Heart left ventricle (tissue), 16 donors: ENCODE results near the gene WBP1L. TPM values are rescaled to one million over a fixed set of nuclear protein-coding genes. Genes with fewer than 3 reads are reported as not detected.
"Not testable (repeated sequence)": the region's sequence is repeated elsewhere in the genome, so short reads cannot be mapped to it uniquely, and the experiment has no call there.

ENCODE experiments used
- ATAC-seq, 4 donors: fragments of 200-7000 bp; cut with Tn5 transposase; one replicate each; pipeline ENCODE4 v1.9.1; 2020 to 2022; ENCODE audit warnings: moderate library complexity in 4 of 4, mild to moderate bottlenecking in 3 of 4, moderate number of reproducible peaks in 1 of 4
- DNase-seq, 5 donors: peaks; one replicate each; pipeline ENCODE4 v3.0.0-alpha.2; 2020
- H3K27ac ChIP-seq, 12 donors: fragments of 200-600 bp; sonication (generic) in 4 of 12; one replicate each; pipeline versions ENCODE4 v1.5.0 to v1.8.0; 2016 to 2022; ENCODE audit warnings: mild to moderate bottlenecking in 2 of 12
- H3K27me3 ChIP-seq, 9 donors: fragments of 200-600 bp; sonication (generic) in 2 of 9; one replicate each; pipeline versions ENCODE4 v1.5.1 to v1.8.0; 2016 to 2022; ENCODE audit warnings: mild to moderate bottlenecking in 3 of 9
- H3K36me3 ChIP-seq, 9 donors: fragments of 200-600 bp; sonication (generic) in 2 of 9; one replicate each; pipeline versions ENCODE4 v1.5.0 to v1.8.0; 2018 to 2022; ENCODE audit warnings: mild to moderate bottlenecking in 2 of 9
- H3K4me1 ChIP-seq, 12 donors: fragments of 200-600 bp; sonication (generic) in 4 of 12; one replicate each; pipeline versions ENCODE4 v1.5.0 to v1.8.0; 2016 to 2022; ENCODE audit warnings: mild to moderate bottlenecking in 3 of 12
- H3K4me3 ChIP-seq, 12 donors: fragments of 200-600 bp; sonication (generic) in 4 of 12; one replicate each; pipeline versions ENCODE4 v1.5.0 to v1.8.0; 2017 to 2022; ENCODE audit warnings: mild to moderate bottlenecking in 9 of 12, moderate library complexity in 4 of 12
- H3K9me3 ChIP-seq, 12 donors: fragments of 200-600 bp; sonication (generic) in 4 of 12; one replicate each; pipeline versions ENCODE4 v1.5.0 to v1.8.0; 2016 to 2022; ENCODE audit warnings: mild to moderate bottlenecking in 1 of 12
- CTCF ChIP-seq, 12 donors: fragments of 200-600 bp; sonication (generic) in 4 of 12; IDR thresholded peaks; one replicate each; pipeline versions ENCODE4 v1.5.0 to v1.8.0; 2018 to 2022; ENCODE audit warnings: antibody characterized with exemption in 12 of 12, mild to moderate bottlenecking in 5 of 12
- POLR2A ChIP-seq, 2 donors: fragments of 450-650 bp; IDR thresholded peaks; one replicate each; pipeline ENCODE4 v1.6.1; 2017; ENCODE audit warnings: antibody characterized with exemption in 2 of 2, mild to moderate bottlenecking in 2 of 2, moderate library complexity in 2 of 2
- WGBS, 4 donors: extraction: QIAGEN DNeasy Blood & Tissue Kit in 2 of 4; methylation state at CpG; one replicate each; pipeline versions ENCODE4 v1.1.5 to v1.1.7; 2013 to 2018; 5-methylcytosine and 5-hydroxymethylcytosine counted together
- intact Hi-C, 10 donors: fragments of 100-400 bp; cut with DNase I; formaldehyde crosslinking; loops; one replicate each; pipeline versions ENCODE4 v1.11.1 to v1.14.2; 2022
- polyA plus RNA-seq, 2 donors: library from polyadenylated mRNA; stranded (reverse); fragments of 200-250 nt; gene quantifications; one replicate each; pipeline ENCODE4 v1.2.3, GENCODE V29; 2013
- total RNA-seq, 9 donors: library from RNA; depleted of rRNA in 2 of 9; stranded (reverse); fragments of >200 nt in 2 of 9; fragmentation: NEBNext Ultra II Directional in 3 of 9; extraction: Animal tissue kit (Norgen Biotek cat#: 25700) in 3 of 9; gene quantifications; one replicate each; pipeline versions ENCODE4 v1.1.0 to v1.2.4, GENCODE V29; 2016 to 2023
- donor health status: ischemic (EF 13 %, LVEDD 7.1; RV severe dilation, severe dysfunction).
- donor health status: healthy with polysubstance abuse.
- donor health status: DM: no; HTN: yes; CAD: no.
- donor health status: DM: no; HTN: no; CAD: no.
- donor health status: ischemic (EF 25% LVEDD 6.9; RV normal size, moderate dysfunction).
- donor health status: ischemic (EF 25% LVEDD 5.7; RV mildly dilated, moderate dysfunction).
- donor health status: healthy.
- donor health status: DM: yes; HTN: yes; CAD: no.
- donor health status: ischemic (EF 35%, LVEDD 5.7; RV mildly dilated, moderate dysfunction).
- donor health status: nonischemic (EF 11% LVEDD 7.7; RV severe dilation, severe dysfunction).
- donor health status: DM: yes; HTN: yes; CAD: no.
- donor health status: PGD.
- donor health status: ischemic (EF 29% LVEDD 5.4; RV normal size, mild dysfunction).
- donor health status: nonischemic (EF 23%, LVEDD 6.1; RV moderate dilation, normal function).

Gene WBP1L
- total and polyA plus RNA-seq, 11 donors: 10.7 to 75.1 (median 27.6) TPM

GRCh38 chr10:102757323-102757722 lies 13.6 kb downstream of the WBP1L start:
- Histone ChIP-seq H3K27me3 (no peaks in the 10 kb centered on the region), H3K4me1 (peaks cover 0 to 61% (median 31%) of the 10 kb centered on the region in 12 donors), H3K36me3 (peaks cover 0 to 6% (median 0%) of the 10 kb centered on the region in 9 donors), H3K4me3 (no peak overlapping the region), H3K27ac (peak overlapping the region in 1 of 12 donors; percentile 79), H3K9me3 (peaks cover 0 to 5% (median 0%) of the 10 kb centered on the region in 12 donors)
- no peak for ATAC-seq
- no peak for DNase-seq
- no peak for TF ChIP-seq POLR2A (IDR thresholded peaks at IDR 0.05)
- intact Hi-C loops: loop anchor here in 1 of 10 donors (10.0 kb wide), 1 partner anchor 57 kb away; no protein-coding TSS in a partner anchor
- WGBS, 4 donors: 97 to 99% (median 98%) methylated on average over 6 of the region's 6 CpGs

- H3K9me3 ChIP-seq: peaks cover 0 to 5% (median 0%) of the 10 kb centered on the region in 12 donors
- H3K4me3 ChIP-seq: peak overlapping the region in 1 of 12 donors; percentile 4
- intact Hi-C loops: loop anchor here in 1 of 10 donors (10.0 kb wide), 1 partner anchor 56 kb away; no protein-coding TSS in a partner anchor
- no peak for TF ChIP-seq CTCF (IDR thresholded peaks at IDR 0.05)
- TF ChIP-seq POLR2A (IDR thresholded peaks at IDR 0.05): no peak
- H3K4me1 ChIP-seq: peaks cover 0 to 60% (median 26%) of the 10 kb centered on the region in 12 donors
- no peaks in the 10 kb centered on the region for H3K27me3 ChIP-seq
- H3K36me3 ChIP-seq: peaks cover 0 to 6% (median 0%) of the 10 kb centered on the region in 9 donors
- no peak for DNase-seq
- 68 to 79% (median 71%) methylated on average over 9 of the region's 9 CpGs for WGBS, 4 donors
- peak overlapping the region in 10 of 12 donors; percentile 6 to 79 (median 47) for H3K27ac ChIP-seq
- no peak for ATAC-seq
These were observed 14.6 kb downstream of the WBP1L start for GRCh38 chr10:102758240-102758932.

- H3K36me3 ChIP-seq, ATAC-seq, H3K9me3 ChIP-seq, H3K27me3 ChIP-seq: not testable (repeated sequence)
- intact Hi-C loops: loop anchor here in 1 of 10 donors (10.0 kb wide), 1 partner anchor 56 kb away; no protein-coding TSS in a partner anchor
- Histone ChIP-seq H3K4me1 (peaks cover 0 to 60% (median 26%) of the 10 kb centered on the region in 12 donors), H3K4me3 (peak overlapping the region in 1 of 12 donors; percentile 4), H3K27ac (peak overlapping the region in 11 of 12 donors; percentile 6 to 79 (median 54))
- DNase-seq: peak in 2 of 5 donors; percentile 47 to 48
- 42 to 52% (median 48%) methylated on average over 6 to 12 of the region's 12 CpGs for WGBS, 4 donors
These were observed 15.2 kb downstream of the WBP1L start for GRCh38 chr10:102758933-102759262.

- Histone ChIP-seq H3K9me3 (peaks cover 0 to 5% (median 0%) of the 10 kb centered on the region in 12 donors), H3K36me3 (peaks cover 0 to 14% (median 0%) of the 10 kb centered on the region in 9 donors), H3K4me1 (peaks cover 0 to 59% (median 28%) of the 10 kb centered on the region in 12 donors), H3K27me3 (no peaks in the 10 kb centered on the region), H3K27ac (peak overlapping the region in 8 of 12 donors; percentile 6 to 79 (median 56)), H3K4me3 (no peak overlapping the region)
- intact Hi-C loops: loop anchor here in 2 of 10 donors (5.0 to 10.0 kb wide), 2 partner anchors 48 to 55 kb away; no protein-coding TSS in a partner anchor
- TF ChIP-seq POLR2A (IDR thresholded peaks at IDR 0.05): no peak
- TF ChIP-seq CTCF (IDR thresholded peaks at IDR 0.05): no peak
- 81 to 90% (median 88%) methylated on average over 3 of the region's 3 CpGs for WGBS, 4 donors
- ATAC-seq (no peak), DNase-seq (no peak)
These were observed 15.9 kb downstream of the WBP1L start for GRCh38 chr10:102759497-102760210.

GRCh38 chr10:102761981-102762380 lies 18.2 kb downstream of the WBP1L start:
- 82 to 93% (median 92%) methylated on average over 4 of the region's 4 CpGs for WGBS, 4 donors
- TF ChIP-seq CTCF (IDR thresholded peaks at IDR 0.05): no peak
- TF ChIP-seq POLR2A (IDR thresholded peaks at IDR 0.05): no peak
- intact Hi-C loops: loop anchor here in 1 of 10 donors (5.0 kb wide), 1 partner anchor 45 kb away; no protein-coding TSS in a partner anchor
- peaks cover 0 to 75% (median 37%) of the 10 kb centered on the region in 12 donors for H3K4me1 ChIP-seq
- DNase-seq: no peak
- peaks cover 0 to 5% (median 0%) of the 10 kb centered on the region in 12 donors for H3K9me3 ChIP-seq
- no peak overlapping the region for H3K4me3 ChIP-seq
- peaks cover 0 to 22% (median 3%) of the 10 kb centered on the region in 9 donors for H3K36me3 ChIP-seq
- H3K27ac ChIP-seq: peak overlapping the region in 5 of 12 donors; percentile 31 to 63 (median 60)
- ATAC-seq: no peak
- H3K27me3 ChIP-seq: no peaks in the 10 kb centered on the region
